ENCODE measurements around the gene KDM4B. TPM values are rescaled to one million over a fixed set of nuclear protein-coding genes. Genes with fewer than 3 reads are reported as not detected.

KDM4B gene
- total RNA-seq, 4 donors from 2014 or later = 28.7 to 75.1 (median 46.1) TPM

GRCh38 chr19:5136073-5136855, 167.4 kb downstream of the KDM4B start:
- no peaks in the 10 kb centered on the region for H3K27me3 ChIP-seq
- H3K27ac ChIP-seq = no peak overlapping the region
- peaks cover 0 to 88% (median 0%) of the 10 kb centered on the region in 3 donors for H3K36me3 ChIP-seq
- no peak for DNase-seq
- H3K9me3 ChIP-seq = peaks cover 0 to 3% (median 0%) of the 10 kb centered on the region in 4 donors
- no peak overlapping the region for H3K4me3 ChIP-seq
- H3K4me1 ChIP-seq = peaks cover 0 to 25% (median 5%) of the 10 kb centered on the region in 4 donors
- TF ChIP-seq CTCF (IDR thresholded peaks at IDR 0.05) = no peak
- no peak for TF ChIP-seq POLR2A (IDR thresholded peaks at IDR 0.05)

GRCh38 chr19:5137114-5137513, 168.2 kb downstream of the KDM4B start:
- no peaks in the 10 kb centered on the region for H3K27me3 ChIP-seq
- H3K27ac ChIP-seq = no peak overlapping the region
- peaks cover 0 to 25% (median 5%) of the 10 kb centered on the region in 4 donors for H3K4me1 ChIP-seq
- TF ChIP-seq POLR2A (IDR thresholded peaks at IDR 0.05) (no peak), CTCF (IDR thresholded peaks at IDR 0.05) (no peak)
- H3K36me3 ChIP-seq = peaks cover 0 to 91% (median 0%) of the 10 kb centered on the region in 3 donors
- no peak overlapping the region for H3K4me3 ChIP-seq
- H3K9me3 ChIP-seq = peaks cover 0 to 3% (median 0%) of the 10 kb centered on the region in 4 donors
- DNase-seq = no peak

- H3K4me1 ChIP-seq = peaks cover 0 to 20% (median 5%) of the 10 kb centered on the region in 4 donors
- no peak overlapping the region for H3K27ac ChIP-seq
- no peak overlapping the region for H3K4me3 ChIP-seq
- peaks cover 0 to 93% (median 0%) of the 10 kb centered on the region in 3 donors for H3K36me3 ChIP-seq
- DNase-seq = no peak
- no peaks in the 10 kb centered on the region for H3K27me3 ChIP-seq
- H3K9me3 ChIP-seq = peaks cover 0 to 3% (median 0%) of the 10 kb centered on the region in 4 donors
- no peak for TF ChIP-seq CTCF (IDR thresholded peaks at IDR 0.05)
- TF ChIP-seq POLR2A (IDR thresholded peaks at IDR 0.05) = no peak
These were observed 168.7 kb downstream of the KDM4B start for GRCh38 chr19:5137571-5138124.

- H3K4me3 ChIP-seq = no peak overlapping the region
- peaks cover 0 to 3% (median 0%) of the 10 kb centered on the region in 4 donors for H3K9me3 ChIP-seq
- peaks cover 0 to 11% (median 5%) of the 10 kb centered on the region in 4 donors for H3K4me1 ChIP-seq
- peak in 2 of 3 donors; percentile 92 to 94 for DNase-seq
- no peak for TF ChIP-seq CTCF (IDR thresholded peaks at IDR 0.05)
- TF ChIP-seq POLR2A (IDR thresholded peaks at IDR 0.05) = no peak
- peak overlapping the region in 1 of 4 donors; percentile 57 for H3K27ac ChIP-seq
- H3K36me3 ChIP-seq = peaks cover 0 to 91% (median 0%) of the 10 kb centered on the region in 3 donors
- no peaks in the 10 kb centered on the region for H3K27me3 ChIP-seq
These were observed 170.0 kb downstream of the KDM4B start for GRCh38 chr19:5138606-5139582.

All from Peyer's patch (tissue), 4 donors.